Loucy (cell line): ENCODE data around the gene SLC10A7.

Experiments used
- H2AFZ ChIP-seq: fragments of 200-600 bp; sonication (generic); 2 replicates; pipeline ENCODE4 v1.6.0; 2016; ENCODE audit warnings: antibody characterized with exemption, mild to moderate bottlenecking, low read length, moderate library complexity
- H3F3A ChIP-seq: fragments of 200-600 bp; 2 replicates; pipeline ENCODE4 v1.6.0; 2016; ENCODE audit warnings: antibody characterized with exemption, low read depth, mild to moderate bottlenecking
- H3K27me3 ChIP-seq: fragments of 200-600 bp; sonication (generic); 2 replicates; pipeline ENCODE4 v1.6.1; 2014; ENCODE audit warnings: low read length, mild to moderate bottlenecking; ENCODE audit not compliant: insufficient read depth, poor library complexity, severe bottlenecking
- H3K36me3 ChIP-seq: fragments of 200-600 bp; sonication (generic); 2 replicates; pipeline ENCODE4 v1.6.1; 2016; ENCODE audit warnings: low read length; ENCODE audit not compliant: insufficient read depth
- H3K4me1 ChIP-seq: fragments of 200-600 bp; sonication (generic); 2 replicates; pipeline ENCODE4 v1.5.1; 2014; ENCODE audit warnings: low read length, mild to moderate bottlenecking; ENCODE audit not compliant: insufficient read depth, poor library complexity, severe bottlenecking
- H3K4me2 ChIP-seq: fragments of 200-600 bp; sonication (generic); 2 replicates; pipeline ENCODE4 v1.6.0; 2014; ENCODE audit warnings: antibody characterized with exemption, low read length, low read depth, mild to moderate bottlenecking; ENCODE audit not compliant: poor library complexity, severe bottlenecking
- H3K4me3 ChIP-seq: fragments of 200-600 bp; sonication (generic); 2 replicates; pipeline ENCODE4 v1.5.1; 2014; ENCODE audit warnings: low read length, mild to moderate bottlenecking, mixed read lengths; ENCODE audit not compliant: poor library complexity, severe bottlenecking
- H3K79me2 ChIP-seq: fragments of 200-600 bp; sonication (generic); 2 replicates; pipeline ENCODE4 v1.6.1; 2014; ENCODE audit warnings: low read length; ENCODE audit not compliant: insufficient read depth
- H3K9ac ChIP-seq: fragments of 200-600 bp; sonication (generic); 2 replicates; pipeline ENCODE4 v1.6.0; 2014; ENCODE audit warnings: mild to moderate bottlenecking, low read depth, low read length, moderate library complexity; ENCODE audit not compliant: poor library complexity, severe bottlenecking
- H3K9me2 ChIP-seq: fragments of 200-600 bp; sonication (generic); replicated peaks from 2 replicates; pipeline ENCODE4 v1.6.1; 2016; ENCODE audit warnings: low read depth, low read length, mixed read lengths
- H3K9me3 ChIP-seq: fragments of 200-600 bp; sonication (generic); 2 replicates; pipeline ENCODE4 v1.6.1; 2014; ENCODE audit warnings: mild to moderate bottlenecking, antibody characterized with exemption, low read length, low read depth; ENCODE audit not compliant: insufficient read depth
- H4K20me1 ChIP-seq: fragments of 200-600 bp; sonication (generic); 2 replicates; pipeline ENCODE4 v1.6.0; 2014; ENCODE audit warnings: antibody characterized with exemption, low read length, mild to moderate bottlenecking; ENCODE audit not compliant: insufficient read depth, poor library complexity, severe bottlenecking
- CTCF ChIP-seq: fragments of 200-600 bp; sonication (generic); conservative IDR thresholded peaks from 2 replicates; pipeline ENCODE4 v1.5.1; 2014; ENCODE audit warnings: mild to moderate bottlenecking, antibody characterized with exemption, low read length
- EZH2phosphoT487 ChIP-seq: fragments of 200-600 bp; IDR thresholded peaks from 2 replicates; pipeline ENCODE4 v1.6.1; 2018; ENCODE audit warnings: antibody characterized with exemption, mild to moderate bottlenecking, moderate library complexity, borderline replicate concordance

Gene SLC10A7

GRCh38 chr4:146278986-146279385 is 242.8 kb downstream of the SLC10A7 start:
- Histone ChIP-seq H3K79me2 (no peaks in the 10 kb centered on the region), H2AFZ (no peak overlapping the region), H3K9me3 (no peaks in the 10 kb centered on the region), H3K27me3 (no peaks in the 10 kb centered on the region), H3K4me1 (no peaks in the 10 kb centered on the region), H4K20me1 (no peaks in the 10 kb centered on the region), H3K9ac (no peak overlapping the region), H3K9me2 (no peaks in the 10 kb centered on the region), H3K36me3 (no peaks in the 10 kb centered on the region; the same call in 1 of the 2 replicates), H3F3A (no peaks in the 10 kb centered on the region), H3K4me2 (no peak overlapping the region), H3K4me3 (no peak overlapping the region)
- no peak for TF ChIP-seq CTCF
- TF ChIP-seq EZH2phosphoT487: no peak

GRCh38 chr4:146275370-146275769 is 246.4 kb downstream of the SLC10A7 start:
- H3K9ac ChIP-seq: no peak overlapping the region
- H3K27me3 ChIP-seq: no peaks in the 10 kb centered on the region
- H3K4me3 ChIP-seq: no peak overlapping the region
- H3K9me3 ChIP-seq: no peaks in the 10 kb centered on the region
- no peaks in the 10 kb centered on the region for H4K20me1 ChIP-seq
- H2AFZ ChIP-seq: no peak overlapping the region
- H3K9me2 ChIP-seq: no peaks in the 10 kb centered on the region
- H3K4me2 ChIP-seq: no peak overlapping the region
- H3K79me2 ChIP-seq: no peaks in the 10 kb centered on the region
- H3K4me1 ChIP-seq: no peaks in the 10 kb centered on the region
- no peaks in the 10 kb centered on the region for H3F3A ChIP-seq
- no peaks in the 10 kb centered on the region for H3K36me3 ChIP-seq
- TF ChIP-seq EZH2phosphoT487: no peak
- TF ChIP-seq CTCF: no peak

GRCh38 chr4:146274774-146275173 is 247.0 kb downstream of the SLC10A7 start:
- Histone ChIP-seq H3K4me1 (no peaks in the 10 kb centered on the region), H3F3A (no peaks in the 10 kb centered on the region), H3K27me3 (no peaks in the 10 kb centered on the region), H4K20me1 (no peaks in the 10 kb centered on the region), H3K4me3 (no peak overlapping the region), H3K9me3 (no peaks in the 10 kb centered on the region), H2AFZ (no peak overlapping the region), H3K9me2 (no peaks in the 10 kb centered on the region), H3K79me2 (no peaks in the 10 kb centered on the region), H3K9ac (no peak overlapping the region), H3K4me2 (no peak overlapping the region), H3K36me3 (no peaks in the 10 kb centered on the region)
- TF ChIP-seq EZH2phosphoT487: no peak
- no peak for TF ChIP-seq CTCF
